Panc1 (cell line): ENCODE measurements around the gene KRTAP5-3. TPM values are rescaled to one million over a fixed set of nuclear protein-coding genes. Genes with fewer than 3 reads are reported as not detected.

ENCODE experiments used
- ATAC-seq: fragments of 200-7000 bp; cut with Tn5 transposase; 2 replicates; pipeline ENCODE4 v1.9.1; 2020; ENCODE audit warnings: mild to moderate bottlenecking, moderate library complexity
- BruUV-seq: library from RNA; stranded (reverse); fragments of 400-500 nt; replicated peaks from 2 replicates; lab custom pipeline; 2021; lab: Mats Ljungman, UMichigan
- CTCF ChIA-PET: fragments of 300-600 bp; sonication (Branson Sonifier 250); formaldehyde crosslinking; loops from one replicate; lab custom pipeline; 2022; ENCODE audit warnings: antibody characterized with exemption; lab: Charles Lee
- POLR2A ChIA-PET: fragments of 300-600 bp; sonication (Branson Sonifier 250); formaldehyde crosslinking; loops from one replicate; lab custom pipeline; 2022; ENCODE audit warnings: antibody characterized with exemption; lab: Charles Lee
- DNase-seq: peaks from one replicate; pipeline ENCODE4 v3.0.0-alpha.2; 2010; ENCODE audit warnings: low read depth, low spot score
- H3K27ac ChIP-seq: 2 replicates; pipeline ENCODE4 v1.5.1; 2011; ENCODE audit warnings: mild to moderate bottlenecking, low read length, inconsistent platforms
- H3K27me3 ChIP-seq: fragments of 200-500 bp; sonication (Bioruptor generic); 2 replicates; pipeline ENCODE4 v1.6.0; 2014; ENCODE audit warnings: low read length, inconsistent platforms; ENCODE audit not compliant: control insufficient read depth, insufficient read depth
- H3K36me3 ChIP-seq: fragments of 200-500 bp; sonication (Bioruptor generic); 2 replicates; pipeline ENCODE4 v1.5.1; 2014; ENCODE audit warnings: inconsistent platforms, mild to moderate bottlenecking, low read length, moderate library complexity; ENCODE audit not compliant: control insufficient read depth, insufficient read depth
- H3K4me1 ChIP-seq: 2 replicates; pipeline ENCODE4 v1.5.1; 2011; ENCODE audit warnings: inconsistent platforms, mild to moderate bottlenecking, low read length, moderate library complexity; ENCODE audit not compliant: control insufficient read depth, insufficient read depth
- H3K4me3 ChIP-seq, 2 experiments: 2 replicates each; pipeline ENCODE4 v1.5.1; 2011 to 2012; ENCODE audit warnings: low read depth in 2 of 2, low read length in 2 of 2, mild to moderate bottlenecking in 2 of 2, inconsistent platforms in 1 of 2, moderate library complexity in 1 of 2
- H3K9me3 ChIP-seq: fragments of 200-500 bp; sonication (Bioruptor generic); 2 replicates; pipeline ENCODE4 v1.5.1; 2014; ENCODE audit warnings: low read depth, mild to moderate bottlenecking, inconsistent platforms, low read length, moderate library complexity; ENCODE audit not compliant: control insufficient read depth, insufficient read depth
- CTCF ChIP-seq: fragments of 450-650 bp; IDR thresholded peaks from 2 replicates; pipeline ENCODE4 v1.5.1; 2017; ENCODE audit warnings: mild to moderate bottlenecking
- POLR2AphosphoS5 ChIP-seq: IDR thresholded peaks from 2 replicates; pipeline ENCODE4 v1.6.1; 2012; ENCODE audit warnings: mild to moderate bottlenecking, low read depth, low read length, moderate library complexity
- REST ChIP-seq, 2 experiments: IDR thresholded peaks; 2 replicates each; pipeline ENCODE4 v1.6.1; 2011 to 2012; ENCODE audit warnings: low read depth in 2 of 2, control low read depth in 1 of 2, low read length in 1 of 2, mild to moderate bottlenecking in 1 of 2, moderate library complexity in 1 of 2; ENCODE audit not compliant: insufficient read depth in 1 of 2
- SIN3A ChIP-seq: IDR thresholded peaks from 2 replicates; pipeline ENCODE4 v1.6.1; 2012; ENCODE audit warnings: low read depth, mild to moderate bottlenecking, low read length, moderate library complexity, borderline replicate concordance; ENCODE audit not compliant: insufficient read depth
- TCF7L2 ChIP-seq: IDR thresholded peaks from 2 replicates; pipeline ENCODE4 v1.6.1; 2011; ENCODE audit warnings: mild to moderate bottlenecking, low read depth, low read length, inconsistent platforms
- in situ Hi-C: cut with HindIII; loops from 2 replicates; pipeline ENCODE4 v1.10.0; 2016; ENCODE audit warnings: low sequenced_read_pairs, low pct_unique_long_range_greater_than_20kb
- intact Hi-C: fragments of 100-400 bp; cut with micrococcal nuclease; formaldehyde crosslinking; loops from one replicate; pipeline ENCODE4 v1.10.0; 2022; ENCODE audit not compliant: unreplicated experiment
- total RNA-seq: library from RNA; stranded (reverse); gene quantifications from one replicate; pipeline ENCODE4 v1.2.1, GENCODE V29; 2021; ENCODE audit not compliant: unreplicated experiment

KRTAP5-3 gene
- total RNA-seq, 1 experiment from 2014 or later = not detected

- Histone ChIP-seq H3K4me1 (peaks cover 21% of the 10 kb centered on the region), H3K27me3 (no peaks in the 10 kb centered on the region; the same call in 1 of the 2 replicates), H3K27ac (no peak overlapping the region), H3K4me3 (no peak overlapping the region), H3K36me3 (no peaks in the 10 kb centered on the region), H3K9me3 (no peaks in the 10 kb centered on the region)
- intact Hi-C loops = no loop called here
- ChIA-PET POLR2A (interaction anchor here (0.6 kb wide), 1 partner anchor 16 kb away, joined by 5 read pairs; no protein-coding TSS in a partner anchor), CTCF (interaction anchor here (0.8 to 1.0 kb wide), 3 partner anchors 23 to 25 kb away, joined by 3 to 4 read pairs (median 3); no protein-coding TSS in a partner anchor)
- no TSS peak for BruUV-seq
- TF ChIP-seq TCF7L2 (no peak), POLR2AphosphoS5 (no peak), CTCF (no peak), REST (IDR thresholded peaks at IDR 0.05; ENCODE audit: insufficient read depth in 1 of 2, low read depth in 2 of 2, low read length in 1 of 2) (no peak), SIN3A (no peak)
- no peak for ATAC-seq
- in situ Hi-C loops = no loop called here
- DNase-seq = no peak
Observed at GRCh38 chr11:1570001-1570453, 38.2 kb downstream of the KRTAP5-3 start.

GRCh38 chr11:1569251-1569780 lies 38.9 kb downstream of the KRTAP5-3 start:
- no peak overlapping the region for H3K4me3 ChIP-seq
- H3K4me1 ChIP-seq = peaks cover 21% of the 10 kb centered on the region
- CTCF ChIA-PET = interaction anchor here (0.8 to 1.0 kb wide), 3 partner anchors 22 to 26 kb away, joined by 3 to 4 read pairs (median 3); no protein-coding TSS in a partner anchor
- TF ChIP-seq SIN3A (no peak), CTCF (no peak), POLR2AphosphoS5 (no peak), TCF7L2 (no peak), REST (IDR thresholded peaks at IDR 0.05; ENCODE audit: insufficient read depth in 1 of 2, low read depth in 2 of 2, low read length in 1 of 2) (no peak)
- DNase-seq (no peak), ATAC-seq (no peak)
- H3K9me3 ChIP-seq = no peaks in the 10 kb centered on the region
- POLR2A ChIA-PET = no interaction called here
- intact Hi-C loops (no loop called here), in situ Hi-C loops (no loop called here)
- no peaks in the 10 kb centered on the region for H3K36me3 ChIP-seq
- H3K27ac ChIP-seq = no peak overlapping the region
- H3K27me3 ChIP-seq = no peaks in the 10 kb centered on the region; the same call in 1 of the 2 replicates
- no TSS peak for BruUV-seq
